Measurements from ENCODE around the gene CRTC1.

The CRTC1 gene

GRCh38 chr19:18774107-18774506 lies 90.6 kb downstream of the CRTC1 start:
- H3K9me3 ChIP-seq (ENCODE audit: insufficient read depth, low read length, severe bottlenecking), result no peaks in the 10 kb centered on the region
- H3K36me3 ChIP-seq (ENCODE audit: insufficient read depth, low read length), result no peaks in the 10 kb centered on the region
- H3K4me1 ChIP-seq (ENCODE audit: insufficient read depth, low read length), result no peaks in the 10 kb centered on the region
- ATAC-seq (ENCODE audit: insufficient read depth, low read depth) (no peak), DNase-seq (no peak)
- H3K27ac ChIP-seq (ENCODE audit: low read length), result no peak overlapping the region
- H3K79me2 ChIP-seq (ENCODE audit: insufficient read depth, low read length), result no peaks in the 10 kb centered on the region
- H4K20me1 ChIP-seq (ENCODE audit: insufficient read depth, low read length), result 0 out of 2 replicates have a peak, but pooled peaks cover 3% of the 10 kb centered on the region
- no peak overlapping the region for H3K4me3 ChIP-seq (ENCODE audit: low read depth in 1 of 2, low read length in 2 of 2)
- H3K9ac ChIP-seq (ENCODE audit: low read depth, low read length), result no peak overlapping the region
- no peak overlapping the region for H2AFZ ChIP-seq (ENCODE audit: low read depth, low read length)
- H3K4me2 ChIP-seq (ENCODE audit: insufficient read depth, low read length), result no peak overlapping the region
- no peaks in the 10 kb centered on the region for H3K27me3 ChIP-seq (ENCODE audit: insufficient read depth, low read length, poor library complexity)
- TF ChIP-seq EZH2 (IDR thresholded peaks at IDR 0.05; ENCODE audit: borderline replicate concordance, low read depth, low read length, severe bottlenecking) (no peak), CTCF (IDR thresholded peaks at IDR 0.05; ENCODE audit: borderline replicate concordance, extremely low read depth, low read length, poor library complexity, severe bottlenecking) (no peak)

- H3K27me3 ChIP-seq (ENCODE audit: insufficient read depth, low read length, poor library complexity), result no peaks in the 10 kb centered on the region
Observed at GRCh38 chr19:18774782-18775444, 91.4 kb downstream of the CRTC1 start.

GRCh38 chr19:18775586-18776287 lies 92.3 kb downstream of the CRTC1 start:
- TF ChIP-seq CTCF (IDR thresholded peaks at IDR 0.05; ENCODE audit: borderline replicate concordance, extremely low read depth, low read length, poor library complexity, severe bottlenecking) (no peak), EZH2 (IDR thresholded peaks at IDR 0.05; ENCODE audit: borderline replicate concordance, low read depth, low read length, severe bottlenecking) (no peak)
- Histone ChIP-seq H3K79me2 (ENCODE audit: insufficient read depth, low read length) (no peaks in the 10 kb centered on the region), H3K36me3 (ENCODE audit: insufficient read depth, low read length) (no peaks in the 10 kb centered on the region), H3K9me3 (ENCODE audit: insufficient read depth, low read length, severe bottlenecking) (no peaks in the 10 kb centered on the region), H3K27ac (ENCODE audit: low read length) (no peak overlapping the region), H3K9ac (ENCODE audit: low read depth, low read length) (no peak overlapping the region), H3K4me1 (ENCODE audit: insufficient read depth, low read length) (no peaks in the 10 kb centered on the region), H3K27me3 (ENCODE audit: insufficient read depth, low read length, poor library complexity) (no peaks in the 10 kb centered on the region), H3K4me3 (ENCODE audit: low read depth in 1 of 2, low read length in 2 of 2) (no peak overlapping the region), H3K4me2 (ENCODE audit: insufficient read depth, low read length) (no peak overlapping the region), H4K20me1 (ENCODE audit: insufficient read depth, low read length) (0 out of 2 replicates have a peak, but pooled peaks cover 3% of the 10 kb centered on the region), H2AFZ (ENCODE audit: low read depth, low read length) (no peak overlapping the region)
- DNase-seq, result no peak
- ATAC-seq (ENCODE audit: insufficient read depth, low read depth), result no peak

More at GRCh38 chr19:18774782-18775444, 91.4 kb downstream of the CRTC1 start:
- no peak overlapping the region for H2AFZ ChIP-seq (ENCODE audit: low read depth, low read length)
- H3K9me3 ChIP-seq (ENCODE audit: insufficient read depth, low read length, severe bottlenecking), result no peaks in the 10 kb centered on the region
- H3K4me2 ChIP-seq (ENCODE audit: insufficient read depth, low read length), result no peak overlapping the region
- H3K9ac ChIP-seq (ENCODE audit: low read depth, low read length), result no peak overlapping the region
- H3K4me1 ChIP-seq (ENCODE audit: insufficient read depth, low read length), result no peaks in the 10 kb centered on the region
- H3K27ac ChIP-seq (ENCODE audit: low read length), result no peak overlapping the region
- ATAC-seq (ENCODE audit: insufficient read depth, low read depth) (no peak), DNase-seq (no peak)
- H3K36me3 ChIP-seq (ENCODE audit: insufficient read depth, low read length), result no peaks in the 10 kb centered on the region
- H3K79me2 ChIP-seq (ENCODE audit: insufficient read depth, low read length), result no peaks in the 10 kb centered on the region
- TF ChIP-seq CTCF (IDR thresholded peaks at IDR 0.05; ENCODE audit: borderline replicate concordance, extremely low read depth, low read length, poor library complexity, severe bottlenecking) (no peak), EZH2 (IDR thresholded peaks at IDR 0.05; ENCODE audit: borderline replicate concordance, low read depth, low read length, severe bottlenecking) (no peak)
- H3K4me3 ChIP-seq (ENCODE audit: low read depth in 1 of 2, low read length in 2 of 2), result no peak overlapping the region
- 0 out of 2 replicates have a peak, but pooled peaks cover 3% of the 10 kb centered on the region for H4K20me1 ChIP-seq (ENCODE audit: insufficient read depth, low read length)
